ENCODE data around the gene DGKG.

Gene DGKG

GRCh38 chr3:186105543-186105942 lies 256.5 kb downstream of the DGKG start:
- H3K9ac ChIP-seq (ENCODE audit: low read depth in 1 of 2, low read length in 2 of 2), result no peak overlapping the region
- peaks cover 22 to 23% of the 10 kb centered on the region in 2 donors for H3K4me1 ChIP-seq (ENCODE audit: control insufficient read depth in 2 of 2, insufficient read depth in 2 of 2, low read length in 2 of 2)
- no peak overlapping the region for H3K4me3 ChIP-seq (ENCODE audit: low read length in 2 of 2)
- H3K27ac ChIP-seq (ENCODE audit: low read depth in 2 of 2, low read length in 2 of 2), result no peak overlapping the region
- H3K36me3 ChIP-seq (ENCODE audit: control insufficient read depth in 2 of 2, insufficient read depth in 2 of 2, low read length in 2 of 2), result no peaks in the 10 kb centered on the region
- H3K9me3 ChIP-seq (ENCODE audit: control insufficient read depth in 2 of 2, low read length in 2 of 2), result no peaks in the 10 kb centered on the region
- H3K27me3 ChIP-seq (ENCODE audit: control insufficient read depth in 2 of 2, insufficient read depth in 2 of 2, low read length in 2 of 2), result peaks cover 12 to 17% of the 10 kb centered on the region in 2 donors

DNA sequence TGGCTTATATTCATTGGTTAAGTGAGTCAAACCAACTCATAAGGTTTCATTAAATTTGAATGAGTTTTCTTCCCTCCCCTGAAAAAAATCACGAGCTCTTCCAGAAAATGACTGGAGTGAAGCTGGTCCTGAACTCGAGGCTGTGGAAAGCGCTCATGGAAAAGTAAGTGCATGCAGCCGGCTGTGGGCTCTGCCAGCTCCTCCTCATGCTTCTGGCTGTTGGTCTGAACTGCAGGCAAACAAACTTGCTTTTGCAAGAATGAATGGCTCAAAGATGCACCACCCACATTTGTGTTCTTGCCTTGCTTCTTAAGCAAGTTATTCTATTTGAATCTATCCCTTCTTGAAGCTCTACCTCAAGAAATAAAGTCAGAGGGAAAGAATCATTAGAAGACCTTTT lies 259.3 kb downstream of the DGKG start:
- Histone ChIP-seq H3K27me3 (ENCODE audit: control insufficient read depth in 2 of 2, insufficient read depth in 2 of 2, low read length in 2 of 2) (peaks cover 3 to 10% of the 10 kb centered on the region in 2 donors), H3K4me1 (ENCODE audit: control insufficient read depth in 2 of 2, insufficient read depth in 2 of 2, low read length in 2 of 2) (peaks cover 6 to 13% of the 10 kb centered on the region in 2 donors), H3K9me3 (ENCODE audit: control insufficient read depth in 2 of 2, low read length in 2 of 2) (no peaks in the 10 kb centered on the region), H3K4me3 (ENCODE audit: low read length in 2 of 2) (no peak overlapping the region), H3K9ac (ENCODE audit: low read depth in 1 of 2, low read length in 2 of 2) (no peak overlapping the region), H3K27ac (ENCODE audit: low read depth in 2 of 2, low read length in 2 of 2) (no peak overlapping the region), H3K36me3 (ENCODE audit: control insufficient read depth in 2 of 2, insufficient read depth in 2 of 2, low read length in 2 of 2) (no peaks in the 10 kb centered on the region)

DNA sequence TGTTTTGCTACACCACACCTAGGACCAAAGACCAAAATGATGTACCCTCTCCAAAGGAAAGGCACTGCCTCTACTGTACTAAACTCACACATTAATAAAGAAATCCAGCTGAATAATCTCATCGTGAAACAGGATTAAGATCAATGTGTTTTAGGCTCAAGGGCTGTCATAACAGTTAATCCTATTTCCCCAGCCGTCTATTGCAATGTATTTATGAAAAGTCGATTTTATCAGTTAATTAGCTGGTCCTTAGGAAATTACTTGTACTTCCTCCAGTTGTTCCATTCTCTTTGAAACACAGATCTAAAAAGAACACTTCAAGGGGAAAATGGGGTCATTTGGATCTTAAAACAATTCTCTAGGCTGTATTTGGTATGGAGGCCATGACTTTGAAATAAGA lies 261.6 kb downstream of the DGKG start:
- H3K9me3 ChIP-seq (ENCODE audit: control insufficient read depth in 2 of 2, low read length in 2 of 2), result no peaks in the 10 kb centered on the region
- H3K9ac ChIP-seq (ENCODE audit: low read depth in 1 of 2, low read length in 2 of 2), result no peak overlapping the region
- no peak overlapping the region for H3K27ac ChIP-seq (ENCODE audit: low read depth in 2 of 2, low read length in 2 of 2)
- H3K36me3 ChIP-seq (ENCODE audit: control insufficient read depth in 2 of 2, insufficient read depth in 2 of 2, low read length in 2 of 2), result no peaks in the 10 kb centered on the region
- H3K4me1 ChIP-seq (ENCODE audit: control insufficient read depth in 2 of 2, insufficient read depth in 2 of 2, low read length in 2 of 2), result peaks cover 22 to 23% of the 10 kb centered on the region in 2 donors
- H3K27me3 ChIP-seq (ENCODE audit: control insufficient read depth in 2 of 2, insufficient read depth in 2 of 2, low read length in 2 of 2), result peaks cover 0 to 2% of the 10 kb centered on the region in 2 donors
- H3K4me3 ChIP-seq (ENCODE audit: low read length in 2 of 2), result no peak overlapping the region

DNA sequence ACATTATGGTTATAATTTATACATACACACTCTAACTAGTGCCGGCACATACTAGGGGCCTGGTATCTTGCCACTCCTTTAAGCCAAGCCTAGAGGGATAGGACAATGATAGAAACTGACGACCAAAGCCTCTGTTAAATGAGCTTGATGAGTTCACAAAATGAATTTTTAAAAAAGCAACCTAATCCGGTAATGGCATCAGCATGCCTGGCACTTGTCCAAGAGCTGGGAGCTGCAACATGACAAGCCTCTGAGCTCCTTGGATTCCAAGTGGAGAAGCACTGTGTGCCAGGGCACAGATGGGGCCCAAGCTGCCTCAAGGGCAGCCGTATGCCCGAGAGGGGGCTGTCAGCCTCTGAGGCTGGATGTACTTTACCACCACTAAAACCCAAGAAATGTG lies 262.9 kb downstream of the DGKG start:
- no peaks in the 10 kb centered on the region for H3K27me3 ChIP-seq (ENCODE audit: control insufficient read depth in 2 of 2, insufficient read depth in 2 of 2, low read length in 2 of 2)
- H3K9me3 ChIP-seq (ENCODE audit: control insufficient read depth in 2 of 2, low read length in 2 of 2), result no peaks in the 10 kb centered on the region
- H3K4me3 ChIP-seq (ENCODE audit: low read length in 2 of 2), result no peak overlapping the region
- no peak overlapping the region for H3K9ac ChIP-seq (ENCODE audit: low read depth in 1 of 2, low read length in 2 of 2)
- H3K4me1 ChIP-seq (ENCODE audit: control insufficient read depth in 2 of 2, insufficient read depth in 2 of 2, low read length in 2 of 2), result peaks cover 23 to 25% of the 10 kb centered on the region in 2 donors
- H3K27ac ChIP-seq (ENCODE audit: low read depth in 2 of 2, low read length in 2 of 2), result no peak overlapping the region
- no peaks in the 10 kb centered on the region for H3K36me3 ChIP-seq (ENCODE audit: control insufficient read depth in 2 of 2, insufficient read depth in 2 of 2, low read length in 2 of 2)

DNA sequence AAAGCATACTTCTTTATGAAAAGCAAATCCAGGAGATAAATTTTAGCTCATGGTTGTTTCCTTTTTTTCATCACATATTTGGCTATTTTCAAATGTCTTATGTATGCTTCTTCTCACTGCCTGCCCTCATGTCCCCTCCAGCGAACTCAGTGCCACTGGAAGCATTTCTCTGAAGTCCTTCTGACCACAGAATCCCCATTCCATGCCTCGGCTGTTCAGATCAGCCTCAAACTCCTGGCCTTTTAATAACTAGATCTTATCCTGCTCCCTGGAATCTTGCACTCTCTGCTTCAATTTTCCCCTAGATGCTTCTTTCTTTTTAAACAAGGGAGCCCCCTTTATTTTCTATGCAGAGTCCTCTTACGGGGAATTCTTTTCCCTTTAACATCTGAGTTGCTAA lies 263.3 kb downstream of the DGKG start:
- Histone ChIP-seq H3K4me3 (ENCODE audit: low read length in 2 of 2) (no peak overlapping the region), H3K9me3 (ENCODE audit: control insufficient read depth in 2 of 2, low read length in 2 of 2) (no peaks in the 10 kb centered on the region), H3K36me3 (ENCODE audit: control insufficient read depth in 2 of 2, insufficient read depth in 2 of 2, low read length in 2 of 2) (no peaks in the 10 kb centered on the region), H3K4me1 (ENCODE audit: control insufficient read depth in 2 of 2, insufficient read depth in 2 of 2, low read length in 2 of 2) (peaks cover 23 to 25% of the 10 kb centered on the region in 2 donors), H3K27ac (ENCODE audit: low read depth in 2 of 2, low read length in 2 of 2) (no peak overlapping the region), H3K9ac (ENCODE audit: low read depth in 1 of 2, low read length in 2 of 2) (no peak overlapping the region), H3K27me3 (ENCODE audit: control insufficient read depth in 2 of 2, insufficient read depth in 2 of 2, low read length in 2 of 2) (no peaks in the 10 kb centered on the region)

GRCh38 chr3:186097663-186098451 lies 264.2 kb downstream of the DGKG start:
- no peaks in the 10 kb centered on the region for H3K27me3 ChIP-seq (ENCODE audit: control insufficient read depth in 2 of 2, insufficient read depth in 2 of 2, low read length in 2 of 2)
- H3K27ac ChIP-seq (ENCODE audit: low read depth in 2 of 2, low read length in 2 of 2), result peak overlapping the region in 1 of 2 donors; percentile 16
- no peaks in the 10 kb centered on the region for H3K9me3 ChIP-seq (ENCODE audit: control insufficient read depth in 2 of 2, low read length in 2 of 2)
- H3K9ac ChIP-seq (ENCODE audit: low read depth in 1 of 2, low read length in 2 of 2), result peak overlapping the region in 1 of 2 donors; percentile 53
- H3K4me3 ChIP-seq (ENCODE audit: low read length in 2 of 2), result peak overlapping the region; percentile 47 to 70
- peaks cover 19 to 25% of the 10 kb centered on the region in 2 donors for H3K4me1 ChIP-seq (ENCODE audit: control insufficient read depth in 2 of 2, insufficient read depth in 2 of 2, low read length in 2 of 2)
- H3K36me3 ChIP-seq (ENCODE audit: control insufficient read depth in 2 of 2, insufficient read depth in 2 of 2, low read length in 2 of 2), result no peaks in the 10 kb centered on the region

GRCh38 chr3:186097317-186097662 lies 264.7 kb downstream of the DGKG start:
- Histone ChIP-seq H3K27me3 (ENCODE audit: control insufficient read depth in 2 of 2, insufficient read depth in 2 of 2, low read length in 2 of 2) (no peaks in the 10 kb centered on the region), H3K36me3 (ENCODE audit: control insufficient read depth in 2 of 2, insufficient read depth in 2 of 2, low read length in 2 of 2) (no peaks in the 10 kb centered on the region), H3K27ac (ENCODE audit: low read depth in 2 of 2, low read length in 2 of 2) (peak overlapping the region in 1 of 2 donors; percentile 16), H3K9ac (ENCODE audit: low read depth in 1 of 2, low read length in 2 of 2) (no peak overlapping the region), H3K4me1 (ENCODE audit: control insufficient read depth in 2 of 2, insufficient read depth in 2 of 2, low read length in 2 of 2) (peaks cover 19 to 25% of the 10 kb centered on the region in 2 donors), H3K4me3 (ENCODE audit: low read length in 2 of 2) (peak overlapping the region; percentile 47 to 70), H3K9me3 (ENCODE audit: control insufficient read depth in 2 of 2, low read length in 2 of 2) (no peaks in the 10 kb centered on the region)
